CD4-positive, alpha-beta T cell (primary cell): Measurements from ENCODE around the gene DNPH1. TPM values are rescaled to one million over a fixed set of nuclear protein-coding genes. Genes with fewer than 3 reads are reported as not detected.
A peak's percentile ranks its signal among the peaks of the same experiment; 100 is the strongest.

Experiments used
- ATAC-seq: fragments of 200-7000 bp; cut with Tn5 transposase; one replicate; pipeline ENCODE4 v1.10.0; 2022; ENCODE audit warnings: mild to moderate bottlenecking; ENCODE audit not compliant: poor library complexity
- CTCF ChIA-PET: fragments of 350-600 bp; sonication (Branson Sonifier 250); formaldehyde crosslinking; loops from one replicate; lab custom pipeline; 2021; ENCODE audit warnings: antibody characterized with exemption, inconsistent platforms; lab: Charles Lee
- POLR2A ChIA-PET: fragments of 350-600 bp; sonication (Branson Sonifier 250); formaldehyde crosslinking; loops from one replicate; lab custom pipeline; 2021; ENCODE audit warnings: antibody characterized with exemption, inconsistent platforms; lab: Charles Lee
- DNase-seq, 14 experiments: peaks; one replicate each; pipeline ENCODE4 v3.0.0-alpha.2; 2013 to 2020; ENCODE audit warnings: mixed read lengths in 2 of 14
- H3K27ac ChIP-seq, 2 donors: one replicate each; pipeline versions ENCODE4 v1.5.1 to v1.7.0; 2013; ENCODE audit warnings: low read length in 2 of 2, low read depth in 1 of 2, mild to moderate bottlenecking in 1 of 2
- H3K27me3 ChIP-seq, 2 experiments: 1 replicate in 1 of 2; 2 replicates in 1 of 2; pipeline versions ENCODE4 v1.6.1 to v1.7.0; 2013; ENCODE audit warnings: low read length in 2 of 2, control low read depth in 1 of 2, mild to moderate bottlenecking in 1 of 2, moderate library complexity in 1 of 2; ENCODE audit not compliant: insufficient read depth in 2 of 2, control insufficient read depth in 1 of 2
- H3K36me3 ChIP-seq: one replicate; pipeline ENCODE4 v1.6.1; 2013; ENCODE audit warnings: low read length, control low read depth; ENCODE audit not compliant: insufficient read depth
- H3K4me1 ChIP-seq: one replicate; pipeline ENCODE4 v1.6.1; 2013; ENCODE audit warnings: low read length, control low read depth; ENCODE audit not compliant: insufficient read depth
- H3K4me3 ChIP-seq: one replicate; pipeline ENCODE4 v1.5.1; 2013; ENCODE audit warnings: mild to moderate bottlenecking, low read length, moderate library complexity
- H3K9me3 ChIP-seq, 2 experiments: 1 replicate in 1 of 2; 2 replicates in 1 of 2; pipeline versions ENCODE4 v1.6.1 to v1.7.0; 2013; ENCODE audit warnings: low read length in 2 of 2, mild to moderate bottlenecking in 2 of 2, control low read depth in 1 of 2, moderate library complexity in 1 of 2; ENCODE audit not compliant: control insufficient read depth in 1 of 2, insufficient read depth in 1 of 2
- H3K27ac Mint-ChIP-seq: one replicate; pipeline ENCODE4 v1.8.0; 2020; ENCODE audit warnings: mixed read lengths
- H3K27me3 Mint-ChIP-seq: one replicate; pipeline ENCODE4 v1.8.0; 2021; ENCODE audit warnings: mixed read lengths
- H3K36me3 Mint-ChIP-seq: one replicate; pipeline ENCODE4 v1.8.0; 2021; ENCODE audit warnings: low read depth, mixed read lengths
- H3K4me1 Mint-ChIP-seq: one replicate; pipeline ENCODE4 v1.8.0; 2021; ENCODE audit warnings: low read depth, mixed read lengths
- H3K4me3 Mint-ChIP-seq: one replicate; pipeline ENCODE4 v1.8.0; 2020; ENCODE audit warnings: mild to moderate bottlenecking, mixed read lengths
- H3K9me3 Mint-ChIP-seq: one replicate; pipeline ENCODE4 v1.8.0; 2020; ENCODE audit warnings: mixed read lengths
- CTCF ChIP-seq: fragments of 200-600 bp; IDR thresholded peaks from one replicate; pipeline ENCODE4 v1.8.0; 2022; ENCODE audit warnings: antibody characterized with exemption, mild to moderate bottlenecking
- intact Hi-C, 2 experiments: fragments of 100-400 bp; cut with DNase I in 1 of 2; cut with micrococcal nuclease in 1 of 2; formaldehyde crosslinking; loops; one replicate each; pipeline versions ENCODE4 v1.15.1 to v1.9.0; 2023 to 2025; cut with DNase I, micrococcal nuclease
- total RNA-seq, 174 experiments: library from RNA in 2 of 174; stranded (reverse) in 2 of 174; gene quantifications; one replicate each; pipeline ENCODE4 v1.2.3 and lab custom pipeline; 2021 to 2026

DNPH1 gene
- total RNA-seq, 2 experiments from 2014 or later, result 27.3 to 30.6 TPM

- CTCF ChIA-PET, result no interaction called here
- H3K4me3 Mint-ChIP-seq, result no peak overlapping the region
- no peak overlapping the region for H3K27ac Mint-ChIP-seq
- Histone ChIP-seq H3K9me3 (no peaks in the 10 kb centered on the region), H3K27ac (no peak overlapping the region), H3K4me1 (peaks cover 39% of the 10 kb centered on the region), H3K4me3 (no peak overlapping the region), H3K36me3 (peaks cover 51% of the 10 kb centered on the region), H3K27me3 (no peaks in the 10 kb centered on the region)
- H3K36me3 Mint-ChIP-seq, result peaks cover 65% of the 10 kb centered on the region
- TF ChIP-seq CTCF, result no peak
- POLR2A ChIA-PET, result no interaction called here
- peak in 1 of 14 experiments; percentile 20 for DNase-seq
- no peak for ATAC-seq
- H3K4me1 Mint-ChIP-seq, result peaks cover 56% of the 10 kb centered on the region
- H3K27me3 Mint-ChIP-seq, result no peaks in the 10 kb centered on the region
- intact Hi-C loops, result loop anchor here in 1 of 2 experiments (5.0 kb wide), 1 partner anchor 34 kb away; no protein-coding TSS in a partner anchor
- H3K9me3 Mint-ChIP-seq, result no peaks in the 10 kb centered on the region
Measured at GRCh38 chr6:43187821-43188220, 41.5 kb downstream of the DNPH1 start.

- DNase-seq (no peak), ATAC-seq (no peak)
- Histone ChIP-seq H3K36me3 (peaks cover 49% of the 10 kb centered on the region), H3K27me3 (no peaks in the 10 kb centered on the region), H3K4me1 (peaks cover 46% of the 10 kb centered on the region), H3K9me3 (no peaks in the 10 kb centered on the region), H3K27ac (peak overlapping the region in 1 of 2 donors; percentile 18), H3K4me3 (no peak overlapping the region)
- CTCF ChIA-PET, result no interaction called here
- H3K27ac Mint-ChIP-seq, result peak overlapping the region; percentile 75
- POLR2A ChIA-PET, result no interaction called here
- H3K4me1 Mint-ChIP-seq, result peaks cover 65% of the 10 kb centered on the region
- intact Hi-C loops, result loop anchor here in 1 of 2 experiments (5.0 kb wide), 1 partner anchor 36 kb away; no protein-coding TSS in a partner anchor
- peak overlapping the region; percentile 57 for H3K4me3 Mint-ChIP-seq
- no peaks in the 10 kb centered on the region for H3K9me3 Mint-ChIP-seq
- no peak for TF ChIP-seq CTCF
- H3K36me3 Mint-ChIP-seq, result peaks cover 67% of the 10 kb centered on the region
- H3K27me3 Mint-ChIP-seq, result no peaks in the 10 kb centered on the region
Measured at GRCh38 chr6:43186706-43187105, 42.6 kb downstream of the DNPH1 start.

GRCh38 chr6:43186019-43186418 is 43.3 kb downstream of the DNPH1 start:
- peak overlapping the region; percentile 75 for H3K27ac Mint-ChIP-seq
- no peaks in the 10 kb centered on the region for H3K9me3 ChIP-seq
- H3K36me3 Mint-ChIP-seq, result peaks cover 66% of the 10 kb centered on the region
- H3K4me1 ChIP-seq, result peaks cover 53% of the 10 kb centered on the region
- peaks cover 71% of the 10 kb centered on the region for H3K4me1 Mint-ChIP-seq
- no peak for ATAC-seq
- peaks cover 49% of the 10 kb centered on the region for H3K36me3 ChIP-seq
- TF ChIP-seq CTCF, result no peak
- peak overlapping the region; percentile 18 to 49 for H3K27ac ChIP-seq
- intact Hi-C loops, result loop anchor here in 1 of 2 experiments (5.0 kb wide), 1 partner anchor 36 kb away; no protein-coding TSS in a partner anchor
- no peaks in the 10 kb centered on the region for H3K27me3 ChIP-seq
- no peak overlapping the region for H3K4me3 Mint-ChIP-seq
- no peaks in the 10 kb centered on the region for H3K27me3 Mint-ChIP-seq
- no peaks in the 10 kb centered on the region for H3K9me3 Mint-ChIP-seq
- POLR2A ChIA-PET, result interaction anchor here (1.0 to 3.0 kb wide), 6 partner anchors 12 to 198 kb away, joined by 3 to 15 read pairs (median 4); partner anchors contain the start of gene ZNF318
- CTCF ChIA-PET, result interaction anchor here (1.3 kb wide), 1 partner anchor 43 kb away, joined by 4 read pairs; the partner anchor contains the start of gene DNPH1
- peak in 1 of 14 experiments; percentile 26 for DNase-seq
- H3K4me3 ChIP-seq, result no peak overlapping the region
